Activated T-cell treated with anti-CD3 and anti-CD28 coated beads for 48 hours (primary cell): Measurements from ENCODE around the gene DEGS2.
A peak's percentile ranks its signal among the peaks of the same experiment; 100 is the strongest.
"Not testable (repeated sequence)": the region's sequence is repeated elsewhere in the genome, so short reads cannot be mapped to it uniquely, and the experiment has no call there.

Experiments
- DNase-seq: peaks from one replicate; pipeline ENCODE4 v3.0.0-alpha.2; 2020; ENCODE audit warnings: low read depth

Gene DEGS2

GRCh38 chr14:100159094-100159864 is at the start of gene DEGS2:
Gene DEGS2, minus strand, starts transcription at chr14:100159645. Its CDS starts 58 bp downstream, at chr14:100159587.
- peak; percentile 59 for DNase-seq

- DNase-seq: not testable (repeated sequence)
Measured at GRCh38 chr14:100208136-100208535, 48.7 kb upstream of the DEGS2 start.

DNA sequence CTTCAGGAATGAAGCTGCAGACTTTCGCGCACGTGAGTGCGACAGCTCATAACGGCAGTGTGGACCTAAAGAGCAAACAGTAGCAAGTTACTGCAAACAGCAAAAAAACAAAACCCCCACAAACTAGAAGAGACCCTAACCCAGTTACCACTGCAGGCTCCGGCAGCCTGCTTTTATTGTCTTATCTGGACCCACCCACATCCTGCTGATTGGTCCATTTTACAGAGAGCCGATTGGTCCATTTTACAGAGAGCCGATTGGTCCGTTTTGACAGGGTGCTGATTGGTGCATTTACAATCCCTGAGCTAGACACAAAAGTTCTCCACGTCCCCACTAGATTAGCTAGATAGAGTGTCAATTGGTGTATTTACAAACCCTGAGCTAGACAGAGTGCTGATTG is 48.1 kb upstream of the DEGS2 start:
- not testable (repeated sequence) for DNase-seq

- DNase-seq: not testable (repeated sequence)
Measured at GRCh38 chr14:100204835-100205167, 45.4 kb upstream of the DEGS2 start.

GRCh38 chr14:100203962-100204834 is 44.8 kb upstream of the DEGS2 start:
- no peak for DNase-seq

DNA sequence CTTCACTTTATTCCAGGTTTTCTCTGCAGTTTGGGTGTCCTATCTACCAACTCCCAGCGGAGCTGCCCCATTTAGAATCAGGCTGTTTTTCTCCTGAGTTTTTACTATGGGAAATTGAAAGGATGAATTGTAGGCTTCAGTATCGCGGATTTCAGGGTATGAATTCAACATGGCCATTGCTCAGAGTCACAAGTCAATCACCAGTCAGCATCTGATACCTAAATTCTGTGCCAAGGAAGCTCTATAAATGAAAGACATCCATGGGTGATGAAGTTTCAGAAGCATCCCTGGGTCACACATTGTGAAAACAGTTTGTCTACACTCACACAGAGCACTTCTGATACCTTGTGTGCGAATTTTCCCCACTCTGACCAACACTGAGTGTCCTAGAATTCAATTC is 43.7 kb upstream of the DEGS2 start:
- no peak for DNase-seq

DNA sequence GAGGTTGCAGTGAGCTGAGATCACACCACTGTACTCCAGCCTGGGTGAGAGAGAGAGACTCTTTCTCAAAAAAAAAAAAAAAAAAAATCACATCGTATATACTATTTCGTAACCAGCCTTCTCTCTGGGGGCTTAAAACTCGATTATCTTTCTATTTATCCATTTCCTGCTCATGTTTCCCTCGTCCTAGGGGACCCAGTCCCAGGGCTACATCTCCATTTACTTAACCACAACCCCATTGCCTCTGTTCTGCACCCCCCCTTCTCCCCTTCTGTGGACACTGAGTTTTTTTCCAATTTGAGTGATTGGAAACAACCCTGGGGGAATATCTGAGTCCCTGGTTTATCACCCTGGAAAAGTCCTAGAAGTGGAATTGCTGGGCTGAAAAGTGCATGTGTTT is 43.3 kb upstream of the DEGS2 start:
- DNase-seq: no peak

GRCh38 chr14:100201701-100202100 is 42.3 kb upstream of the DEGS2 start:
- DNase-seq: no peak

DNA sequence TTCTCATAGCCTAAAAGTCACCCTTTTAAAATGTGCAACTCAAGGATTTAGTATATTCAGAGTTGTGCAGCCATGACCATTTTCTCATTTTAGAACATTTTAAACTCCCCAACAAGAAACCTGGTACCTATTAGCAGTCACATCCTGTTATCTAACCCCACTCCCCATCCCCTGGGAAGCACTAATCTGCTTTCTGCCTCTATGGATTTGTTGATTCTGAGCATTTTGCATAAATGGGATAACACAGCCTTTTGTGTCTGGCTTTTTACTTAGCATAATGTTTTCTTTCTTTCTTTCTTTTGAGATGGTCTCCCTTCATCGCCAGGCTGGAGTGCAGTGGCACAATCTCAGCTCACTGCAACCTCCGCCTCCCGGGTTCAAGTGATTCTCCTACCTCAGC is 40.9 kb upstream of the DEGS2 start:
- no peak for DNase-seq

GRCh38 chr14:100199240-100199860 is 39.9 kb upstream of the DEGS2 start:
- DNase-seq: no peak

DNA sequence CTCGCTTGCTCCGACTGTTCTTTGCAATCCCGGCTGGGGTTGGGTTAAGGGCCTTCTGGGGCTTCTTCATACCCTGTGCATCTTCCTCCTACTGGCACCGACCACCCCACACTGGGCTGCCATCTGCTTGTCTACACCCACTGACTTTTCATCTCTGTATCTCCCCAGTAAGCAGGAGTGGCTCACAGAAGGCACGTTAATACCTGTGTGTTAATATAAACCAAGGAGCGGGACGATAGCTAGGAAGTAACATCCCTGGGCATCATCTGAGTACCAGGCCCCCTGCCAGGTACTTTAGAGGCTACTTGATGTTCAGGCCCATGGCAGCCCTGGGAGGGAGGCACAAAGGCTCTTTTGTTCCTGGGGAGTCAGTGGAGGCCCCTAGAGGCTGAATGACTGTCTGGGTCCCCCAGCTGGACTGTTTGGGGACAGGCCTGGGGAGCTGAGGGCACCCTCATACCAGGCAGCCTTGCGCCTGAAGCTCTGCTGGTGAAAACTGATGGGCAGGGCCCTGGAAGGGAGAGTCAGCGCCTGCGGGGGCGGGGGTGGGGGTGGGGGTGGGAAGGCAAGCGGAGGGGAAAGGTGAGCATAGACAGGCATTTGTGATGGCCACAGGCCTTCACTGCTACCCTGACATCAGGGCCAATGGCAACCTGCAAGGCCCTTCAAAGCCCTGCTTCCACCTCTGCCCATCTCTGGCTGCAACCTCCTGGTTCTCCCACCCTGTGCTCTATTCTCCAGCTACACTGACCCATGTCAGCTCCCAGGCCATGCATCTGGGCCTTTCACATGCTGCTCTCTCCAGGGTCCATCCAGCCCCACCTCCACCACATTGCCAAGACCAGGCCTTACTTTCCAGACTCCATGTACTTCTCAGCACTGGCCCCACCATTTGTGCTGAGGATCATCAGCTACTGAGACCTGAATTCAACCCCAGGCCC is 34.2 kb upstream of the DEGS2 start:
- no peak for DNase-seq

DNA sequence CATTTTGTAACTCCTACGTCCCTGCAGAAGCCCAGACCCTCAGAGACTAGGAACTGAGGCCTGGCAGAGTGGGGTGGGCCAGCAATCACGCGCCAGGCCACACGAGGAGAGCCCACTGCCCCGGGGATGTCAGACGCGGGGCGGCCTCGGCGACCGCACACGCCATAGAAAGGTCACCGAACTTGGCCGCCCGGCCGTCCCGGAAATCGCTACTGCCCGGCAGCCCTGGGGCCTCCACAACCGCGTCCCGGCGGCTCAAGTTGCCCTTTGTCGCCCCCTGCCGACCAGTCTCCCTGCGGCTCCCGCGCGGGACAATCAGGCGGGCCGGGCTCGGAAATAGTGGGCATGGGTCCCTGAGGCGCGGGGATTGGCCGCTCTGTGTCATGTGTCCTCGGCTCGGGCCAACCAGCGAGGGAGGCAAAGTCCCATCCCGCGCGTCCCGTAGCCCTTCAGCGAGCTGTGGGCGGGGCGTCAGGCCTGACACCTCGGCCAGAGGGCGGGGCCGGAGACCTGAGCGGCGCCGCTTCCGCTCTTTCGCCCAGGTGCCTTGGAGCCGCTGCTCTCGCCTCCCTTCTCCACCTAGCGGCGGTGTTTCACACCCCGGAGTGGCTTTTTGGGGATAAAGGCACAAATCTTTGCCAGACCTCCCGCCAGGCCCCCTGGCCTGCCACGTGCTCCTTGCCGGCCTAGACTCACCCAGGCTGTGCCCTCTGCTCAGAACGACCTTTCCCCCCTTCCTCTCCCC is 33.4 kb upstream of the DEGS2 start:
- DNase-seq: peak; percentile 100

DNA sequence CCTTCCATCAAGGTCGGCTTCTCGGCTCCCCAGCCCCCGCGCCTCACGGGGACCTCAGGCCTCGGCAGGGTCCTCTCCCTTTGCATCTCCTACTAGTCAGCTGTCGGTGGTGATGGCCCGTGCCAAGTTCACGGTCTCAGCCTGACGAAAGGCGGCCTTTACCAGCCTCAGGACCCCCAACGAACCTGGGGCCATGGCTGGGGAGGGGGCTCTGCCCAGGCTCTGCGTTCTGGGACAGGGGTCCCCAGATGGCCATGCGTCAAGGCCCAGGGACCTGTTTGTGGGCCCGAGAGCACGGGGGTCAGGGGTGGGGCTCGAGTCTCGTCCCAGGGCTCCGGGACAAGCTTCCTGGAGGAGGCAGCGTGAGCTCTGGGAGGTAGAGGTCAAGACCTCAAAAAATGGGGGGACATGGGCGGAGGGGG is 32.8 kb upstream of the DEGS2 start:
- DNase-seq: no peak

- no peak for DNase-seq
Measured at GRCh38 chr14:100191584-100192249, 32.3 kb upstream of the DEGS2 start.

- DNase-seq: no peak
Measured at GRCh38 chr14:100190126-100190525, 30.7 kb upstream of the DEGS2 start.

DNA sequence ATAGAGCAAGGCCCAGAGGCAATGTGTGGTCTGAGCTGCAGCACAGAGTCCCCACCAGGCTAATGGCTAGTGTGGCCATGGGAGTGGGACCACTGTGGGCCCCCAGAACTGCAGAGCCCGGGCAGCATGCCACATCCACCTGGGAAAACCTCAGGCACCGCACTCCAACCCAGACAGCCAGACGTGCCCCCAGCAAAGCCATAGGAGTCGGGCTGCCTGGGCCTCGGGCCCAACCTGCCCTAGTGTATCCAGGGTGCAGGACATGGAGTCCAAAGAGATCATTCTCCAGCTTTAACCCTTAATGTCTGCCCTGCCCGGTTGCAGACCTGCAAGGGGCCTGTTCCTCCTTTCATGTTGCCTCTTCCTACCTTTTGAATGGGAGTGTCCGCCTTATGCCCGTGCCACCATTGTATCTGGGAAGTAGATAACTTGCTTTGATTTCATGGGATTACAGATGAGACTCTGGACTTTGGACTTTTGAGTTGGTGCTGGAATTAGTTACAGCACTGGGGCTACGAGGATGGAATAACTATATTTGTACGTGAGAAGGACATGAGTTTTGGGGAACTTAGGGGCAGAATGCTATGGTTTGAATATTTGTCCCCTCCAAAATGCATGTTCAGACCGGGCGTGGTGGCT is 29.1 kb upstream of the DEGS2 start:
- DNase-seq: no peak

GRCh38 chr14:100187247-100187833 is 27.9 kb upstream of the DEGS2 start:
- DNase-seq: no peak

- DNase-seq: not testable (repeated sequence)
Measured at GRCh38 chr14:100181876-100182551, 22.6 kb upstream of the DEGS2 start.

DNA sequence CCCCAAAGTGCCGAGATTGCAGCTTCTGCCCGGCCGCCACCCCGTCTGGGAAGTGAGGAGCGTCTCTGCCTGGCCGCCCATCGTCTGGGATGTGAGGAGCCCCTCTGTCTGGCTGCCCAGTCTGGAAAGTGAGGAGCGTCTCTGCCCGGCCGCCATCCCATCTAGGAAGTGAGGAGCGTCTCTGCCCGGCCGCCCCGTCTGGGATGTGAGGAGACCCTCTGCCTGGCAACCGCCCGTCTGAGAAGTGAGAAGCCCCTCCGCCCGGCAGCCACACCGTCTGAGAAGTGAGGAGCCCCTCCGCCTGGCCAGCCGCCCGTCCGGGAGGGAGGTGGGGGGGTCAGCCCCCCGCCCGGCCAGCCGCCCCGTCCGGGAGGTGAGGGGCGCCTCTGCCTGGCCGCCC is 21.2 kb upstream of the DEGS2 start:
- not testable (repeated sequence) for DNase-seq
